ENCODE measurements around the gene TRIM34. TPM values are rescaled to one million over a fixed set of nuclear protein-coding genes. Genes with fewer than 3 reads are reported as not detected.

TRIM34 gene
- total and polyA plus RNA-seq, 2 of the 8 experiments (the other 6 are each of a cell fraction or from before 2014, with no cell fraction given), result 0.76 to 5.8 TPM

DNA sequence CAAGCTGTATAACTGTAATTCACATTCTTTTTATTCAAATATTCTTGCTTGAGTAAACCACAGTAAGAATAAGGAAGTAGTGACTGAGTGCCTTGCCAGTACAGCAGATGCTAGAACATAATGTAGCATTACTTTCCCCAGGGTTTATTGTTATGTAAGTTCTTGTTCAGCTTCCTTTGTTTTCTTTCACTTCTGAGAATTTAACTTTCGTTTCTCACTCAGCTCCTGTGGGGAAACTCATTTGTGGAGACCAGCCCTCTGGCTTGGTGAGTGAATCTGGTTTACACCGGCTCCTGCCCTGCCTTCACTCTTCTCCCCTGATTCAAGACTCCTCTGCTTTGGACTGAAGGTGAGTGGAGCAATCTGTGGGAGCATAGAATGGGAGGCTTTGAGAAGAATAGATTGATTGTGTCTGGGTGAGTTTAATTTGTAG is 64.8 kb downstream of the TRIM34 start, which contains the start of gene TRIM22:
TSS of gene TRIM22 (plus strand) at position 240 of the 433 bp plus-strand sequence. CDS start 6,443 bp downstream, outside the sequence.
- TF ChIP-seq TAF7 (optimal IDR thresholded peaks at IDR 0.05; ENCODE audit: borderline replicate concordance, low read depth, low read length) (peak; percentile 60), ZNF274 (IDR thresholded peaks at IDR 0.05; ENCODE audit: borderline replicate concordance, extremely low read depth, low read length) (no peak), TBP (IDR thresholded peaks at IDR 0.05; ENCODE audit: low read depth, low read length) (peak; percentile 45; the same call in 1 of the 2 replicates), CREB1 (IDR thresholded peaks at IDR 0.05) (no peak), POLR2A (IDR thresholded peaks at IDR 0.05; ENCODE audit: control extremely low read depth in 1 of 2, low read depth in 2 of 2, low read length in 2 of 2) (peak in 1 of 2 experiments; percentile 78; a peak in 2 of 3 replicates), HDAC2 (IDR thresholded peaks at IDR 0.05; ENCODE audit: borderline replicate concordance in 1 of 2, low read depth in 2 of 2, low read length in 2 of 2) (peak in 1 of 2 experiments; percentile 23; a peak in 1 of 4 replicates), EGR1 (IDR thresholded peaks at IDR 0.05; ENCODE audit: borderline replicate concordance, low read depth, low read length) (no peak), YY1 (IDR thresholded peaks at IDR 0.05; ENCODE audit: low read depth, low read length) (no peak), TAF1 (IDR thresholded peaks at IDR 0.05; ENCODE audit: low read depth, low read length) (peak; percentile 77), SIN3A (conservative IDR thresholded peaks at IDR 0.05 in 1 of 2, IDR thresholded peaks at IDR 0.05 in 1 of 2; ENCODE audit: low read depth in 1 of 2, low read length in 2 of 2) (no peak), POLR2AphosphoS5 (IDR thresholded peaks at IDR 0.05; ENCODE audit: low read depth, low read length) (peak; percentile 71)
- peak within 1 kb of the TSS; percentile 49; the same call in 1 of the 2 replicates for H2BK20ac ChIP-seq (ENCODE audit: low read length)
- H3K4me1 ChIP-seq (replicated peaks in 1 of 4; ENCODE audit: control insufficient read depth in 3 of 4, insufficient read depth in 4 of 4, low read length in 3 of 4), result peaks cover 0 to 12% (median 2%) of the 10 kb centered on the region in 4 experiments; a peak in 4 of 7 replicates
- H4K8ac ChIP-seq (ENCODE audit: extremely low read depth, insufficient read depth, low read length), result no peak within 1 kb of the TSS
- FAIRE-seq (peak; percentile 28), DNase-seq (ENCODE audit: low read depth in 1 of 2, low spot score in 2 of 2) (peak in 1 of 2 experiments; percentile 15)
- H3K14ac ChIP-seq (ENCODE audit: insufficient read length), result no peak within 1 kb of the TSS
- H3K4ac ChIP-seq (replicated peaks; ENCODE audit: insufficient read length, low read depth, low read length), result peak within 1 kb of the TSS; percentile 51
- H4K91ac ChIP-seq (replicated peaks; ENCODE audit: insufficient read length, low read length), result peak within 1 kb of the TSS; percentile 92
- no peak within 1 kb of the TSS for H2BK15ac ChIP-seq (ENCODE audit: low read length)
- peaks cover 3% of the 10 kb centered on the region; the same call in 1 of the 2 replicates for H3K23me2 ChIP-seq (ENCODE audit: low read depth, low read length)
- CTCF ChIA-PET (ENCODE audit: partially characterized antibody), result interaction anchor here (0.7 to 2.0 kb wide), 2 partner anchors 90 kb away, joined by 3 to 8 read pairs; no protein-coding TSS in a partner anchor
- H2BK5ac ChIP-seq (ENCODE audit: low read depth, low read length), result peak within 1 kb of the TSS; percentile 74; the same call in 1 of the 2 replicates
- H3K18ac ChIP-seq (ENCODE audit: extremely low read depth, low read length), result peak within 1 kb of the TSS; percentile 55
- H2AFZ ChIP-seq (ENCODE audit: low read length), result no peak within 1 kb of the TSS
- H2BK120ac ChIP-seq (replicated peaks; ENCODE audit: low read depth, low read length), result peak within 1 kb of the TSS; percentile 45
- H2BK12ac ChIP-seq (ENCODE audit: low read depth, low read length), result peak within 1 kb of the TSS; percentile 94
- POLR2A ChIA-PET (ENCODE audit: partially characterized antibody), result interaction anchor here (1.0 to 1.5 kb wide), 3 partner anchors 10 to 69 kb away, joined by 3 to 8 read pairs (median 3); no protein-coding TSS in a partner anchor
- H3K4me3 ChIP-seq (ENCODE audit: extremely low read depth in 1 of 4, insufficient read depth in 2 of 4, low read depth in 3 of 4, low read length in 4 of 4), result peak within 1 kb of the TSS; percentile 42 to 62 (median 54)
- H3K27ac ChIP-seq (ENCODE audit: low read depth, low read length), result peak within 1 kb of the TSS; percentile 87
- 5% methylated on average over 2 of the region's 2 CpGs; no CpG with 5 or more reads in 1 of the 2 experiments for WGBS, 2 experiments (ENCODE audit: extremely low coverage in 1 of 2, insufficient coverage in 1 of 2, insufficient read length in 1 of 2, insufficient replicate concordance in 2 of 2, low coverage in 1 of 2, low lambda C conversion rate in 2 of 2, missing lambda C conversion rate in 1 of 2)
- H3K9ac ChIP-seq (replicated peaks in 1 of 4; ENCODE audit: extremely low read depth in 1 of 4, low read depth in 3 of 4, low read length in 3 of 4), result peak within 1 kb of the TSS; percentile 57 to 90 (median 78)
- H2AK5ac ChIP-seq (ENCODE audit: low read depth, low read length), result no peak within 1 kb of the TSS; the same call in 1 of the 2 replicates
- H3K36me3 ChIP-seq (ENCODE audit: control insufficient read depth in 2 of 4, insufficient read depth in 4 of 4, low read length in 3 of 4), result peaks cover 0 to 6% (median 2%) of the 10 kb centered on the region in 4 experiments; a peak in 5 of 8 replicates
- peaks cover 0 to 35% of the 10 kb centered on the region in 2 experiments; a peak in 2 of 4 replicates for H3K79me2 ChIP-seq (ENCODE audit: control insufficient read depth in 1 of 2, insufficient read depth in 2 of 2, low read length in 2 of 2)
- H3K23ac ChIP-seq (ENCODE audit: insufficient read length), result no peak within 1 kb of the TSS
- peak within 1 kb of the TSS; percentile 20 for H4K5ac ChIP-seq (ENCODE audit: insufficient read length, low read depth, low read length)
- no peaks in the 10 kb centered on the region for H3K9me3 ChIP-seq (ENCODE audit: insufficient read depth in 2 of 2, low read depth in 1 of 2, low read length in 1 of 2)
- H3K4me2 ChIP-seq (ENCODE audit: insufficient read depth in 1 of 2, low read depth in 2 of 2, low read length in 2 of 2), result peak within 1 kb of the TSS; percentile 70 to 87
- H3K56ac ChIP-seq (replicated peaks; ENCODE audit: insufficient read length, low read depth, low read length), result peak within 1 kb of the TSS; percentile 65
- no peaks in the 10 kb centered on the region for H3K27me3 ChIP-seq (replicated peaks in 1 of 4; ENCODE audit: control insufficient read depth in 3 of 4, extremely low read depth in 1 of 4, insufficient read depth in 3 of 4, low read length in 3 of 4)
- H4K20me1 ChIP-seq (replicated peaks in 1 of 2; ENCODE audit: control insufficient read depth in 1 of 2, insufficient read depth in 2 of 2, low read length in 2 of 2), result no peaks in the 10 kb centered on the region
- no peaks in the 10 kb centered on the region for H3K79me1 ChIP-seq (ENCODE audit: low read depth, low read length)
